ENCODE measurements around the gene RFLNA. TPM values are rescaled to one million over a fixed set of nuclear protein-coding genes. Genes with fewer than 3 reads are reported as not detected.

The RFLNA gene
- total RNA-seq, 1 experiment from 2014 or later = 5.4 TPM

DNA sequence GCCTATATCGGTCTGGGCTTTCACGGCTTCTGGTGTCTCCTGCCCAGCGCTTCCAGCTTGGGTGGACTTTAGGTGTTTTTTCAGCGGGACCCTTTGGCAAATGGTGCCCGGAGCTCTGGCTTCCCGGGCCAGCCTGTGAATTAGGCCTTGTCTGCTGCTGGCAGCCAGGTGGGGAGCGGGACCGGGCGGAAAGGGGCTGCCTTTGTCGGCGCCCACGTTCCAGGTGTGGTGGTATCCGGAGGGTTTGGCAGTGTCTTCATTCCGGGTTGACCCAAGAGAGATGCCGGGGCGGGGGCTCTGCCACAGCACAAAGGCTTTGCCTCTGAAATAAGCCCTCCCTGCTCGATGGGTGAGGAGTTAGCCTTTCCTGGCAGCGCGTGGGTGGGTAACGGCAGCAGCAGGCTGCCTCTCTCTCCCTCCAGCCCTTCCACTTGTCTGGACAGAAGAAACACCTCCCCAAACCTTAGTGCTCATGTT lies 9.5 kb downstream of the RFLNA start:
- BruUV-seq (replicated peaks) = no TSS peak
- H3K27ac ChIP-seq (ENCODE audit: low read length) = no peak overlapping the region
- ChIA-PET CTCF (no interaction called here), POLR2A (interaction anchor here (0.6 kb wide), 1 partner anchor 116 kb away, joined by 3 read pairs; no protein-coding TSS in a partner anchor)
- DNase-seq (ENCODE audit: low read depth, low spot score) (no peak), ATAC-seq (no peak)
- no peaks in the 10 kb centered on the region for H3K36me3 ChIP-seq (ENCODE audit: control insufficient read depth, insufficient read depth, low read length)
- H3K4me3 ChIP-seq (ENCODE audit: low read depth in 2 of 2, low read length in 2 of 2) = no peak overlapping the region
- intact Hi-C loops (cut with micrococcal nuclease; ENCODE audit: unreplicated experiment) = no loop called here
- no peaks in the 10 kb centered on the region for H3K27me3 ChIP-seq (ENCODE audit: control insufficient read depth, insufficient read depth, low read length)
- no peaks in the 10 kb centered on the region for H3K9me3 ChIP-seq (ENCODE audit: control insufficient read depth, insufficient read depth, low read depth, low read length)
- in situ Hi-C loops (cut with HindIII; ENCODE audit: low pct_unique_long_range_greater_than_20kb, low sequenced_read_pairs) = no loop called here
- H3K4me1 ChIP-seq (ENCODE audit: control insufficient read depth, insufficient read depth, low read length) = no peaks in the 10 kb centered on the region
- TF ChIP-seq, protein P1, sequence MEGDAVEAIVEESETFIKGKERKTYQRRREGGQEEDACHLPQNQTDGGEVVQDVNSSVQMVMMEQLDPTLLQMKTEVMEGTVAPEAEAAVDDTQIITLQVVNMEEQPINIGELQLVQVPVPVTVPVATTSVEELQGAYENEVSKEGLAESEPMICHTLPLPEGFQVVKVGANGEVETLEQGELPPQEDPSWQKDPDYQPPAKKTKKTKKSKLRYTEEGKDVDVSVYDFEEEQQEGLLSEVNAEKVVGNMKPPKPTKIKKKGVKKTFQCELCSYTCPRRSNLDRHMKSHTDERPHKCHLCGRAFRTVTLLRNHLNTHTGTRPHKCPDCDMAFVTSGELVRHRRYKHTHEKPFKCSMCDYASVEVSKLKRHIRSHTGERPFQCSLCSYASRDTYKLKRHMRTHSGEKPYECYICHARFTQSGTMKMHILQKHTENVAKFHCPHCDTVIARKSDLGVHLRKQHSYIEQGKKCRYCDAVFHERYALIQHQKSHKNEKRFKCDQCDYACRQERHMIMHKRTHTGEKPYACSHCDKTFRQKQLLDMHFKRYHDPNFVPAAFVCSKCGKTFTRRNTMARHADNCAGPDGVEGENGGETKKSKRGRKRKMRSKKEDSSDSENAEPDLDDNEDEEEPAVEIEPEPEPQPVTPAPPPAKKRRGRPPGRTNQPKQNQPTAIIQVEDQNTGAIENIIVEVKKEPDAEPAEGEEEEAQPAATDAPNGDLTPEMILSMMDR (IDR thresholded peaks at IDR 0.05) = no peak
- TF ChIP-seq SIN3A (IDR thresholded peaks at IDR 0.05; ENCODE audit: borderline replicate concordance, insufficient read depth, low read depth, low read length) (no peak), TCF7L2 (IDR thresholded peaks at IDR 0.05; ENCODE audit: low read depth, low read length) (no peak), POLR2AphosphoS5 (IDR thresholded peaks at IDR 0.05; ENCODE audit: low read depth, low read length) (no peak)
- TF ChIP-seq, protein P2, sequence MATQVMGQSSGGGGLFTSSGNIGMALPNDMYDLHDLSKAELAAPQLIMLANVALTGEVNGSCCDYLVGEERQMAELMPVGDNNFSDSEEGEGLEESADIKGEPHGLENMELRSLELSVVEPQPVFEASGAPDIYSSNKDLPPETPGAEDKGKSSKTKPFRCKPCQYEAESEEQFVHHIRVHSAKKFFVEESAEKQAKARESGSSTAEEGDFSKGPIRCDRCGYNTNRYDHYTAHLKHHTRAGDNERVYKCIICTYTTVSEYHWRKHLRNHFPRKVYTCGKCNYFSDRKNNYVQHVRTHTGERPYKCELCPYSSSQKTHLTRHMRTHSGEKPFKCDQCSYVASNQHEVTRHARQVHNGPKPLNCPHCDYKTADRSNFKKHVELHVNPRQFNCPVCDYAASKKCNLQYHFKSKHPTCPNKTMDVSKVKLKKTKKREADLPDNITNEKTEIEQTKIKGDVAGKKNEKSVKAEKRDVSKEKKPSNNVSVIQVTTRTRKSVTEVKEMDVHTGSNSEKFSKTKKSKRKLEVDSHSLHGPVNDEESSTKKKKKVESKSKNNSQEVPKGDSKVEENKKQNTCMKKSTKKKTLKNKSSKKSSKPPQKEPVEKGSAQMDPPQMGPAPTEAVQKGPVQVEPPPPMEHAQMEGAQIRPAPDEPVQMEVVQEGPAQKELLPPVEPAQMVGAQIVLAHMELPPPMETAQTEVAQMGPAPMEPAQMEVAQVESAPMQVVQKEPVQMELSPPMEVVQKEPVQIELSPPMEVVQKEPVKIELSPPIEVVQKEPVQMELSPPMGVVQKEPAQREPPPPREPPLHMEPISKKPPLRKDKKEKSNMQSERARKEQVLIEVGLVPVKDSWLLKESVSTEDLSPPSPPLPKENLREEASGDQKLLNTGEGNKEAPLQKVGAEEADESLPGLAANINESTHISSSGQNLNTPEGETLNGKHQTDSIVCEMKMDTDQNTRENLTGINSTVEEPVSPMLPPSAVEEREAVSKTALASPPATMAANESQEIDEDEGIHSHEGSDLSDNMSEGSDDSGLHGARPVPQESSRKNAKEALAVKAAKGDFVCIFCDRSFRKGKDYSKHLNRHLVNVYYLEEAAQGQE (IDR thresholded peaks at IDR 0.05; ENCODE audit: insufficient read depth in 1 of 2, low read depth in 2 of 2, low read length in 1 of 2) = no peak

DNA sequence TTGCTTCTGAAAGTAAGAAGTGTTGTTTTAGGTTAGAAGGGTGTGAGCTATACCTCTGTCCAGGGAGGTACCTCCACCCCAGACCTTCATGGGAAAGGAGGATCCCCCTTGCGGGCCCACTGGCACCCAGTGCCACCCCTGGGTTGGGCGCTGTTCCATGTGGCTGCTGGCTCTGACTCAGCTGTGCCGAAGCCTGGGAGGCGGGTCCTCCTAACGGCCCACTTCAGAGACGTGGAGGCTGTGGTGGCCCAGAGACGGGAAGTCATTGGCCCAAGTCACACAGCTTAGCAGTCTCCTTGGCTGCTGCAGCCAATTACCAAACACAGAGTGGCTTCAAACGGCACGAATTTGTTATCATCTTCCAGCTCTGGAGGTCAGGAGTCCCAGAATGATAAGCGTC lies 10.2 kb downstream of the RFLNA start:
- no TSS peak for BruUV-seq (replicated peaks)
- Histone ChIP-seq H3K27ac (ENCODE audit: low read length) (no peak overlapping the region), H3K9me3 (ENCODE audit: control insufficient read depth, insufficient read depth, low read depth, low read length) (no peaks in the 10 kb centered on the region), H3K36me3 (ENCODE audit: control insufficient read depth, insufficient read depth, low read length) (no peaks in the 10 kb centered on the region), H3K27me3 (ENCODE audit: control insufficient read depth, insufficient read depth, low read length) (no peaks in the 10 kb centered on the region), H3K4me3 (ENCODE audit: low read depth in 2 of 2, low read length in 2 of 2) (no peak overlapping the region), H3K4me1 (ENCODE audit: control insufficient read depth, insufficient read depth, low read length) (no peaks in the 10 kb centered on the region)
- intact Hi-C loops (cut with micrococcal nuclease; ENCODE audit: unreplicated experiment) = no loop called here
- TF ChIP-seq, protein P2 (IDR thresholded peaks at IDR 0.05; ENCODE audit: insufficient read depth in 1 of 2, low read depth in 2 of 2, low read length in 1 of 2) = no peak
- TF ChIP-seq, protein P1 (IDR thresholded peaks at IDR 0.05) = no peak
- TF ChIP-seq TCF7L2 (IDR thresholded peaks at IDR 0.05; ENCODE audit: low read depth, low read length) = no peak
- TF ChIP-seq POLR2AphosphoS5 (IDR thresholded peaks at IDR 0.05; ENCODE audit: low read depth, low read length) = no peak
- TF ChIP-seq SIN3A (IDR thresholded peaks at IDR 0.05; ENCODE audit: borderline replicate concordance, insufficient read depth, low read depth, low read length) = no peak
- ChIA-PET POLR2A (no interaction called here), CTCF (no interaction called here)
- DNase-seq (ENCODE audit: low read depth, low spot score) = no peak
- in situ Hi-C loops (cut with HindIII; ENCODE audit: low pct_unique_long_range_greater_than_20kb, low sequenced_read_pairs) = no loop called here
- no peak for ATAC-seq
